ENCODE measurements around the gene KRTAP10-12. TPM values are rescaled to one million over a fixed set of nuclear protein-coding genes. Genes with fewer than 3 reads are reported as not detected.

Gene KRTAP10-12
- total RNA-seq, 2 donors from 2014 or later, result not detected

GRCh38 chr21:44700101-44701022 lies 3.4 kb downstream of the KRTAP10-12 start:
- H3K27ac ChIP-seq, result no peak overlapping the region
- no peak for TF ChIP-seq CTCF (IDR thresholded peaks at IDR 0.05)
- TF ChIP-seq POLR2AphosphoS5 (IDR thresholded peaks at IDR 0.05), result no peak
- no peak for TF ChIP-seq POLR2A (IDR thresholded peaks at IDR 0.05)
- peaks cover 14% of the 10 kb centered on the region for H3K27me3 ChIP-seq (replicated peaks; ENCODE audit: insufficient read depth)
- H3K4me3 ChIP-seq, result no peak overlapping the region
- intact Hi-C loops (cut with DNase I), result no loop called here
- no peaks in the 10 kb centered on the region for H3K4me1 ChIP-seq (replicated peaks)
- no peak for DNase-seq (ENCODE audit: low spot score)
- no peaks in the 10 kb centered on the region for H3K9me3 ChIP-seq
- no peaks in the 10 kb centered on the region for H3K36me3 ChIP-seq
- 55% methylated on average over 21 of the region's 21 CpGs for WGBS

- Histone ChIP-seq H3K27ac (no peak overlapping the region), H3K36me3 (no peaks in the 10 kb centered on the region), H3K27me3 (replicated peaks; ENCODE audit: insufficient read depth) (peaks cover 15% of the 10 kb centered on the region), H3K9me3 (no peaks in the 10 kb centered on the region), H3K4me1 (replicated peaks) (no peaks in the 10 kb centered on the region), H3K4me3 (no peak overlapping the region)
- TF ChIP-seq POLR2AphosphoS5 (IDR thresholded peaks at IDR 0.05), result no peak
- no peak for TF ChIP-seq POLR2A (IDR thresholded peaks at IDR 0.05)
- no peak for TF ChIP-seq CTCF (IDR thresholded peaks at IDR 0.05)
- intact Hi-C loops (cut with DNase I), result no loop called here
- WGBS, result 70% methylated on average over 14 of the region's 14 CpGs
- no peak for DNase-seq (ENCODE audit: low spot score)
Observed at GRCh38 chr21:44701023-44701400, 4.0 kb downstream of the KRTAP10-12 start.

GRCh38 chr21:44701541-44701940 lies 4.6 kb downstream of the KRTAP10-12 start:
- Histone ChIP-seq H3K27ac (no peak overlapping the region), H3K9me3 (no peaks in the 10 kb centered on the region), H3K36me3 (no peaks in the 10 kb centered on the region), H3K4me3 (no peak overlapping the region), H3K27me3 (replicated peaks; ENCODE audit: insufficient read depth) (peaks cover 20% of the 10 kb centered on the region), H3K4me1 (replicated peaks) (no peaks in the 10 kb centered on the region)
- DNase-seq (ENCODE audit: low spot score), result no peak
- 25% methylated on average over 12 of the region's 12 CpGs for WGBS
- TF ChIP-seq POLR2A (IDR thresholded peaks at IDR 0.05) (no peak), CTCF (IDR thresholded peaks at IDR 0.05) (no peak), POLR2AphosphoS5 (IDR thresholded peaks at IDR 0.05) (no peak)
- intact Hi-C loops (cut with DNase I), result no loop called here

GRCh38 chr21:44702111-44702972 lies 5.4 kb downstream of the KRTAP10-12 start:
- DNase-seq (ENCODE audit: low spot score), result no peak
- intact Hi-C loops (cut with DNase I), result no loop called here
- no peaks in the 10 kb centered on the region for H3K9me3 ChIP-seq
- H3K4me3 ChIP-seq, result no peak overlapping the region
- WGBS, result 76% methylated on average over 17 of the region's 22 CpGs
- peaks cover 28% of the 10 kb centered on the region for H3K27me3 ChIP-seq (replicated peaks; ENCODE audit: insufficient read depth)
- H3K27ac ChIP-seq, result no peak overlapping the region
- no peaks in the 10 kb centered on the region for H3K4me1 ChIP-seq (replicated peaks)
- H3K36me3 ChIP-seq, result no peaks in the 10 kb centered on the region
- TF ChIP-seq POLR2A (IDR thresholded peaks at IDR 0.05) (no peak), POLR2AphosphoS5 (IDR thresholded peaks at IDR 0.05) (no peak), CTCF (IDR thresholded peaks at IDR 0.05) (no peak)

Data from prostate gland (tissue), 2 donors.